Bronchial epithelial cell (primary cell): Measurements from ENCODE around the gene TXNL1. TPM values are rescaled to one million over a fixed set of nuclear protein-coding genes. Genes with fewer than 3 reads are reported as not detected.

Experiments used
- DNase-seq: peaks from one replicate; pipeline ENCODE4 v3.0.0-alpha.2; 2010; ENCODE audit warnings: low read depth
- FAIRE-seq: peaks from 2 replicates; lab custom pipeline; 2011; peaks lifted over from hg19 to GRCh38; lab: Jason Lieb, UNC
- H3K27me3 ChIP-seq: 2 replicates; pipeline ENCODE4 v1.5.1; 2011; ENCODE audit warnings: low read length; ENCODE audit not compliant: control insufficient read depth, insufficient read depth
- H3K36me3 ChIP-seq: 2 replicates; pipeline ENCODE4 v1.5.1; 2011; ENCODE audit warnings: low read length; ENCODE audit not compliant: control insufficient read depth, insufficient read depth
- H3K4me3 ChIP-seq: 2 replicates; pipeline ENCODE4 v1.5.1; 2011; ENCODE audit warnings: mild to moderate bottlenecking, low read depth, low read length, control low read depth
- total RNA-seq: library from RNA; depleted of rRNA; stranded (reverse); fragments of >200 nt; gene quantifications from 2 replicates; pipeline ENCODE4 v1.2.1, GENCODE V29; 2014
- TF ChIP-seq, protein P1 (sequence below): IDR thresholded peaks from 2 replicates; pipeline ENCODE4 v1.5.1; 2011; ENCODE audit warnings: mild to moderate bottlenecking, moderate library complexity, low read length, control low read depth, inconsistent platforms; ENCODE audit not compliant: insufficient read depth, severe bottlenecking

The TXNL1 gene
- total RNA-seq, 1 donor from 2014 or later = 30.3 TPM

DNA sequence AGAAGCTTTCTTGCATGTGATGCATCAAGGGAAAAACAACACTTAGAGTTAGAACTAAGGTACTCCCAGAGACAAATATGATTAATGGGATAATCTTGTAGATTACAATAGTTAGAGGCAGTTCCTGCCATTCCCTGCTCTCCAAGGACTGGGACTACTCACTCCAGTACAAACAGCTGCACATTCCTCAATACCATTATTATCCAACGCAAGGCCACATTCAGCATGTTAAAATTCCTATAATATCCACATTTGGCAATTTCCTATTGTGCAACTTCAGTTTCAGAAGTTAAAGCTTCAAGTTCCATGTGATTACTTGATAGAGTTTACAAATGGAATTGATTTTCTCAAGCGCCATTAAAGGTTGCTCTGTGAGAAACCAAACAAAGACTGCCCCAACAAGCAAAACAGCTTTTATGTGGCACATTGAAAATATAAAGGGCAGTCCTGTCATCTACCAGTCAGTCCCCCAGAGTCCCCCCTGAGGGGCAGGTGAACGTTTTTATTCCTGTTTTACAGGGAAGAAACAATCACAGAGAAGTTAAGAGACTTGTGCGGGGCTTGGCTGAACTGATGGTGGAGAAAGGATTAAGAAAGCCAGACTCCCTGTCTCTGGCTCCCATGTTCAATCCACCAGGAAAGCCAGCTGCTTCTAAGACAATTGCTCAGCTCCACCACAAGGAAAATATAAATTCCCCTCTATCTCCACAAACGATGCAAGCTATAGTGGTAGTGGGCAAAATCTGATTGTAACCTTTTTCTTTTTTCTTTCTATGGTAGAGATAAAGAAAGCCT lies 72.6 kb downstream of the TXNL1 start:
- DNase-seq (peak; percentile 56), FAIRE-seq (no peak)
- no peaks in the 10 kb centered on the region for H3K36me3 ChIP-seq
- H3K4me3 ChIP-seq = no peak overlapping the region
- TF ChIP-seq, protein P1, sequence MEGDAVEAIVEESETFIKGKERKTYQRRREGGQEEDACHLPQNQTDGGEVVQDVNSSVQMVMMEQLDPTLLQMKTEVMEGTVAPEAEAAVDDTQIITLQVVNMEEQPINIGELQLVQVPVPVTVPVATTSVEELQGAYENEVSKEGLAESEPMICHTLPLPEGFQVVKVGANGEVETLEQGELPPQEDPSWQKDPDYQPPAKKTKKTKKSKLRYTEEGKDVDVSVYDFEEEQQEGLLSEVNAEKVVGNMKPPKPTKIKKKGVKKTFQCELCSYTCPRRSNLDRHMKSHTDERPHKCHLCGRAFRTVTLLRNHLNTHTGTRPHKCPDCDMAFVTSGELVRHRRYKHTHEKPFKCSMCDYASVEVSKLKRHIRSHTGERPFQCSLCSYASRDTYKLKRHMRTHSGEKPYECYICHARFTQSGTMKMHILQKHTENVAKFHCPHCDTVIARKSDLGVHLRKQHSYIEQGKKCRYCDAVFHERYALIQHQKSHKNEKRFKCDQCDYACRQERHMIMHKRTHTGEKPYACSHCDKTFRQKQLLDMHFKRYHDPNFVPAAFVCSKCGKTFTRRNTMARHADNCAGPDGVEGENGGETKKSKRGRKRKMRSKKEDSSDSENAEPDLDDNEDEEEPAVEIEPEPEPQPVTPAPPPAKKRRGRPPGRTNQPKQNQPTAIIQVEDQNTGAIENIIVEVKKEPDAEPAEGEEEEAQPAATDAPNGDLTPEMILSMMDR = no peak
- H3K27me3 ChIP-seq = no peaks in the 10 kb centered on the region

DNA sequence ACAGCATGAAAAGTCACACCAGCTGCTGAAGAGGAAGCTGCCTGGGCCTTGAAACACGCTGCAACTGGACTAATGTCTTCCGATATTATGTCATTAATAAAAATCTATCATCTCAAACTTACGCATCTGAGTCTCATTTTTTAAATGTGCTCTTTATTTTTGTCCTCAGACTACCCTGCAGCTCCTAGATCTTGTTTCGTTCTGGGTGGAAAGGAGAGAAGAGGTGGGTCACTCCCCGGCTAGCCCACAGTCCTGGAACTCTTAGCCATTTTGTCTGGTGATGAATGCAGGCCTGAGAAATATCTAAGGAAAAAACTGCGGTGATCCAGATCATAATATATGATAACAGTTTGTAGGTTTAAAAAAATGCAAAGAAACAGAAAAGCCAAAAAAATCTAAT lies 73.3 kb downstream of the TXNL1 start:
- Histone ChIP-seq H3K4me3 (no peak overlapping the region), H3K27me3 (no peaks in the 10 kb centered on the region), H3K36me3 (no peaks in the 10 kb centered on the region)
- FAIRE-seq = no peak
- DNase-seq = no peak
- TF ChIP-seq, protein P1 = no peak

DNA sequence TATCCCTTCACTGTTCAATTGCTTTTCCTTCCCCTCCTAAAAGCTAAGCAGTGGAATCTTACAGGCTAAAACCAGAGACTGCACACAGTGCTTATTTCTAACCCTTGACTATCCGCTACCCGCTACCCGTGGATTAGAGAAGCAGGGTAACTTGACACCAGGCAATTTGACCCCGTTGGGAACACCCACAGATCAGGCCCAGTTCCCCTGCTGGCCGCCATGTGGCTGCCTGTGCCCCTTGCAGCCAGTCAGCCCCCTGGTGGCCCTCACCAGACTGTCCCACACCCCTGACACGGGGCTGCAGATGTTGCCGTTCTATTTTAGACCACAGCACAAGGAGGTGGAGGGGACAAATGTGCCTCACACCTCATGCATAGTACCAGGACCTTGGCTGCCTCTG lies 74.8 kb downstream of the TXNL1 start:
- no peak for DNase-seq
- Histone ChIP-seq H3K4me3 (no peak overlapping the region), H3K36me3 (no peaks in the 10 kb centered on the region), H3K27me3 (no peaks in the 10 kb centered on the region)
- TF ChIP-seq, protein P1 = no peak
- no peak for FAIRE-seq

DNA sequence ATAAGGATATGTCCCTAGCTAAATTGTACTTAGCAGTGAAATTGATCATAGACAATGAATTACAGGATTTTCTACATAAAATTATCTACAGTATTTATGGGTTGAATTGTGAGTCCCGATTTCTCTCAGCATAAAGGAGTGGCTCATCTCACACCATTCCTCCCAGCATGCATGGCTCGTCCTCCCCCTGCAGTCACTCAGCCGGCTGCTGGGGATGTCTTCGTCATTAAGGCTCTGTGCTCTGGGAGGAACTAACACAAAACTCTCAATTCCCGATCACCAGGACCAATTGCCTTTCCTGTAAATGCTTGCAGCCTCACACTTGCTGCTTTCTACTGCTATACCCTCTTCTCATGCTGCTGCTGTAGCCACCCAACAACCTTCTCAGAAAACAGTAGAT lies 75.9 kb downstream of the TXNL1 start:
- Histone ChIP-seq H3K27me3 (no peaks in the 10 kb centered on the region), H3K4me3 (no peak overlapping the region), H3K36me3 (no peaks in the 10 kb centered on the region)
- FAIRE-seq = no peak
- DNase-seq = no peak
- TF ChIP-seq, protein P1 = no peak

DNA sequence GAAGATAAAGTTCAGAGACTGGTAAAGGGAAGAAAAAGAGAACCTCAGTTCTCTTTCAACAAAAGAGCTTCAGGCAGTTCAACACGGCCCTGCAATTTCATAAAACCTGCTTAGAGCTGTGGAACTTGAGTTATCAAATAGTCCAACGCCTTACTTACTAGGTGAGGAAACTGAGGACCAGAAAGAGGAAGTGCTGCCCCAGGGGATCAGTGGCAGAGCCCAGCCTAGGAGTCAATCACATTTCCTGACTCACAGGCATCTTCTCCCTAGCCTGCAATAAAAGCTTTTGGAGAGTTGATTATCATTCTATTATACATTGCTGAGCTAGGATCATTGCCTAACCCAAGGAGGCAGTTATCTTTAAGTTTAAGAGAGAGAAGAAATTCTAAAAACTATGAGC lies 77.4 kb downstream of the TXNL1 start:
- no peak overlapping the region for H3K4me3 ChIP-seq
- DNase-seq (no peak), FAIRE-seq (no peak)
- TF ChIP-seq, protein P1 = no peak
- no peaks in the 10 kb centered on the region for H3K36me3 ChIP-seq
- no peaks in the 10 kb centered on the region for H3K27me3 ChIP-seq

DNA sequence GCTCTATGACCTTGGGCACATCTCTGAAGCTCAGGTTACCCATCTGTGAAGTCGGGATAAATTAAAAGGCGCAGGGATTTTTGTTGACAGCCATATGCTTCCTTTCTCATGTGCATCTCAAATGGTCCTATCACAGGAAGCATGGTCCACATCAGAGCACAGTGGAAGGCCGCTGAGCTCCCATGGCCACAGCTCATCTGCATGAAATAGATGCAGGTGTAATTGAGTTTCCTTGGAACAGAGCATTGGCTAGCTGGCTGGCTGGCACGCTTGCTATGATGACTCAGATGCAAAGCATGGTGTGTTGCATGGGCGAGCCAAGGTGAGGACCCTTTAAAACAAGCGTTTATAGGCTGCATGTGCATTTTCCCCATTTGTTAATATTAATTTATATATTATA lies 79.3 kb downstream of the TXNL1 start:
- no peak overlapping the region for H3K4me3 ChIP-seq
- TF ChIP-seq, protein P1 = no peak
- DNase-seq = no peak
- no peak for FAIRE-seq
- H3K27me3 ChIP-seq = no peaks in the 10 kb centered on the region
- H3K36me3 ChIP-seq = no peaks in the 10 kb centered on the region
